Stimulated activated CD4-positive, alpha-beta T cell treated with anti-CD3 and anti-CD28 coated beads, Interleukin-4, amount 100 ng/mL, for 4 hours (primary cell): Measurements from ENCODE around the gene GORASP2.

ENCODE experiments used
- DNase-seq, 2 experiments: peaks; one replicate each; pipeline ENCODE4 v3.0.0-alpha.2; 2020

GORASP2 gene

GRCh38 chr2:170924969-170925368 lies 4.1 kb upstream of the GORASP2 start:
- DNase-seq, result no peak

- no peak for DNase-seq
These were observed 3.1 kb upstream of the GORASP2 start for GRCh38 chr2:170925923-170926322.

GRCh38 chr2:170926743-170927297 lies 2.2 kb upstream of the GORASP2 start:
- DNase-seq, result no peak

GRCh38 chr2:170928036-170928823 lies 823 bp upstream of the GORASP2 start:
- no peak for DNase-seq

- DNase-seq, result peak; percentile 20 to 37
These were observed 615 bp downstream of the GORASP2 start for GRCh38 chr2:170929686-170930050.

- DNase-seq, result peak; percentile 22 to 44
These were observed 1.3 kb downstream of the GORASP2 start for GRCh38 chr2:170930131-170930990.

GRCh38 chr2:170930991-170931266 lies 1.9 kb downstream of the GORASP2 start:
- DNase-seq, result no peak

GRCh38 chr2:170932166-170932565 lies 3.1 kb downstream of the GORASP2 start:
- no peak for DNase-seq

GRCh38 chr2:170932948-170933347 lies 3.9 kb downstream of the GORASP2 start:
- no peak for DNase-seq

GRCh38 chr2:170937709-170938379 lies 8.8 kb downstream of the GORASP2 start:
- no peak for DNase-seq

- DNase-seq, result no peak
These were observed 11.0 kb downstream of the GORASP2 start for GRCh38 chr2:170940066-170940465.

- no peak for DNase-seq
These were observed 13.6 kb downstream of the GORASP2 start for GRCh38 chr2:170942615-170943014.

GRCh38 chr2:170943041-170943440 lies 14.0 kb downstream of the GORASP2 start:
- no peak for DNase-seq

- DNase-seq, result no peak
These were observed 14.5 kb downstream of the GORASP2 start for GRCh38 chr2:170943596-170943995.

- no peak for DNase-seq
These were observed 15.5 kb downstream of the GORASP2 start for GRCh38 chr2:170944545-170944944.

GRCh38 chr2:170949415-170949814 lies 20.4 kb downstream of the GORASP2 start:
- DNase-seq, result no peak

GRCh38 chr2:170950221-170950761 lies 21.2 kb downstream of the GORASP2 start:
- DNase-seq, result no peak

GRCh38 chr2:170953941-170954340 lies 24.9 kb downstream of the GORASP2 start:
- no peak for DNase-seq

GRCh38 chr2:170963386-170963785 lies 34.3 kb downstream of the GORASP2 start:
- DNase-seq, result no peak

- no peak for DNase-seq
These were observed 36.6 kb downstream of the GORASP2 start for GRCh38 chr2:170965446-170966225.

GRCh38 chr2:170966648-170967396 lies 37.8 kb downstream of the GORASP2 start:
- DNase-seq, result no peak

GRCh38 chr2:170967553-170967952 lies 38.5 kb downstream of the GORASP2 start:
- no peak for DNase-seq
